ENCODE data around the gene TGFBR3. TPM values are rescaled to one million over a fixed set of nuclear protein-coding genes. Genes with fewer than 3 reads are reported as not detected.

TGFBR3 gene
- total and polyA plus RNA-seq, 2 of the 8 experiments (the other 6 are each of a cell fraction or from before 2014, with no cell fraction given), result 2.0 to 6.1 TPM

DNA sequence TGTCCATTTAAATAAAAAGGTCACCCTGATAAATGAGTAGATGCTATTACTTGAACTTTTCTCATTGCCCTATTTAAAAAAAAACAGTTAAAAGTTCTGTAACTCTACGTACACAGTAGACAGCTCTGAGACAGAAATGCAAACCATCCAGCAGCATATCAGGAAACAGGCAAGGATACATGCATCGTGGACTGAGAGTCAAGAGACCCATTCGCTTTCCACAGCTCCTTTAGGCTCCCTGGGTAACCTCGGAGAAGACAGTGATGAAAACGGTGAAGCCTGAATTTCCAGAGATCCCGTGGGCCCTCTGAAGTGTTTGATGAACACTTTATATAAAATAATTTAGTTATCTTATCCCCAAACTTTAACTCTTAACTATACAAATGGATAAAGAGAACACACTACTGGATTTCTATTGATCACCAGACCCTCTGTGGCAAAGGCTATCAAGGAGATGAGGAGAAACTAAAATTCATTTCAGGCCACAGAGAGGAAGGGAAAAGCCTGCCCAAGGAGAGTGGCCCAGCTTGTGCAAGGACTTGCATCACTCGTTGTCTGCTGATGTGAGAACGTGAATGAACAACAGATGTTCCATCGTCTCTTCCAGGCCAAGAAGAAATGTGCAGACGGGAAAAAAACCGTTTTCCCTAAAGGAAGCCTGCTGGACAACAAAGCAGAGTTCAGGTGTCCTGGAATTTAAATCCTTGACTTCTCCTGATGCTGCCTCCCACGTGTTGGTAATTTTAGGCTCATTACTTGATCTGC is 131.0 kb downstream of the TGFBR3 start:
- Histone ChIP-seq H3K9ac (replicated peaks in 1 of 4; ENCODE audit: extremely low read depth in 1 of 4, low read depth in 3 of 4, low read length in 3 of 4) (no peak overlapping the region), H3K4me3 (ENCODE audit: extremely low read depth in 1 of 4, insufficient read depth in 2 of 4, low read depth in 3 of 4, low read length in 4 of 4) (no peak overlapping the region), H3K79me2 (ENCODE audit: control insufficient read depth in 1 of 2, insufficient read depth in 2 of 2, low read length in 2 of 2) (no peaks in the 10 kb centered on the region), H4K91ac (replicated peaks; ENCODE audit: insufficient read length, low read length) (no peak overlapping the region), H3K9me3 (ENCODE audit: insufficient read depth in 2 of 2, low read depth in 1 of 2, low read length in 1 of 2) (no peaks in the 10 kb centered on the region), H3K4ac (replicated peaks; ENCODE audit: insufficient read length, low read depth, low read length) (no peak overlapping the region), H3K56ac (replicated peaks; ENCODE audit: insufficient read length, low read depth, low read length) (no peak overlapping the region), H3K36me3 (ENCODE audit: control insufficient read depth in 2 of 4, insufficient read depth in 4 of 4, low read length in 3 of 4) (no peaks in the 10 kb centered on the region), H2BK12ac (ENCODE audit: low read depth, low read length) (no peak overlapping the region), H4K5ac (ENCODE audit: insufficient read length, low read depth, low read length) (no peak overlapping the region), H3K27me3 (replicated peaks in 1 of 4; ENCODE audit: control insufficient read depth in 3 of 4, extremely low read depth in 1 of 4, insufficient read depth in 3 of 4, low read length in 3 of 4) (no peaks in the 10 kb centered on the region), H3K79me1 (ENCODE audit: low read depth, low read length) (no peaks in the 10 kb centered on the region), H2AFZ (ENCODE audit: low read length) (no peak overlapping the region), H2BK20ac (ENCODE audit: low read length) (no peak overlapping the region), H2AK5ac (ENCODE audit: low read depth, low read length) (0 out of 2 replicates have a peak overlapping the region, but pooled peaks have one; percentile 53), H3K18ac (ENCODE audit: extremely low read depth, low read length) (no peak overlapping the region), H2BK15ac (ENCODE audit: low read length) (no peak overlapping the region), H4K20me1 (replicated peaks in 1 of 2; ENCODE audit: control insufficient read depth in 1 of 2, insufficient read depth in 2 of 2, low read length in 2 of 2) (no peaks in the 10 kb centered on the region), H3K14ac (ENCODE audit: insufficient read length) (no peak overlapping the region), H4K8ac (ENCODE audit: extremely low read depth, insufficient read depth, low read length) (no peak overlapping the region), H3K23ac (ENCODE audit: insufficient read length) (no peak overlapping the region), H2BK120ac (replicated peaks; ENCODE audit: low read depth, low read length) (no peak overlapping the region), H3K23me2 (ENCODE audit: low read depth, low read length) (no peaks in the 10 kb centered on the region), H3K4me1 (replicated peaks in 1 of 4; ENCODE audit: control insufficient read depth in 3 of 4, insufficient read depth in 4 of 4, low read length in 3 of 4) (peaks cover 0 to 5% (median 2%) of the 10 kb centered on the region in 4 experiments; a peak in 1 of 7 replicates), H3K4me2 (ENCODE audit: insufficient read depth in 1 of 2, low read depth in 2 of 2, low read length in 2 of 2) (no peak overlapping the region), H2BK5ac (ENCODE audit: low read depth, low read length) (no peak overlapping the region), H3K27ac (ENCODE audit: low read depth, low read length) (no peak overlapping the region)
- 92% methylated on average over 12 of the region's 12 CpGs; no CpG with 5 or more reads in 1 of the 2 experiments for WGBS, 2 experiments (ENCODE audit: extremely low coverage in 1 of 2, insufficient coverage in 1 of 2, insufficient read length in 1 of 2, insufficient replicate concordance in 2 of 2, low coverage in 1 of 2, low lambda C conversion rate in 2 of 2, missing lambda C conversion rate in 1 of 2)
- DNase-seq (ENCODE audit: low read depth in 1 of 2, low spot score in 2 of 2) (no peak), FAIRE-seq (no peak)
- POLR2A ChIA-PET (ENCODE audit: partially characterized antibody), result interaction anchor here (0.7 kb wide), 1 partner anchor 456 kb away, joined by 3 read pairs; no protein-coding TSS in a partner anchor
- CTCF ChIA-PET (ENCODE audit: partially characterized antibody), result interaction anchor here (0.6 to 1.0 kb wide), 2 partner anchors 9 to 720 kb away, joined by 3 to 5 read pairs; no protein-coding TSS in a partner anchor
- TF ChIP-seq, protein P1, sequence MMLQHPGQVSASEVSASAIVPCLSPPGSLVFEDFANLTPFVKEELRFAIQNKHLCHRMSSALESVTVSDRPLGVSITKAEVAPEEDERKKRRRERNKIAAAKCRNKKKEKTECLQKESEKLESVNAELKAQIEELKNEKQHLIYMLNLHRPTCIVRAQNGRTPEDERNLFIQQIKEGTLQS (IDR thresholded peaks at IDR 0.05; ENCODE audit: insufficient read depth, low read depth, low read length), result no peak
- TF ChIP-seq EGR1 (IDR thresholded peaks at IDR 0.05; ENCODE audit: borderline replicate concordance, low read depth, low read length) (no peak), CTBP2 (IDR thresholded peaks at IDR 0.05; ENCODE audit: borderline replicate concordance, insufficient read depth, insufficient read length, low read length) (no peak), JUND (IDR thresholded peaks at IDR 0.05; ENCODE audit: low read length) (no peak), ZNF274 (IDR thresholded peaks at IDR 0.05; ENCODE audit: borderline replicate concordance, extremely low read depth, low read length) (no peak), SIX5 (IDR thresholded peaks at IDR 0.05; ENCODE audit: low read depth, low read length) (no peak), BCL11A (IDR thresholded peaks at IDR 0.05; ENCODE audit: low read depth in 2 of 2, low read length in 2 of 2) (no peak), CEBPB (IDR thresholded peaks at IDR 0.05; ENCODE audit: low read depth, low read length) (no peak)
- TF ChIP-seq, protein P2, sequence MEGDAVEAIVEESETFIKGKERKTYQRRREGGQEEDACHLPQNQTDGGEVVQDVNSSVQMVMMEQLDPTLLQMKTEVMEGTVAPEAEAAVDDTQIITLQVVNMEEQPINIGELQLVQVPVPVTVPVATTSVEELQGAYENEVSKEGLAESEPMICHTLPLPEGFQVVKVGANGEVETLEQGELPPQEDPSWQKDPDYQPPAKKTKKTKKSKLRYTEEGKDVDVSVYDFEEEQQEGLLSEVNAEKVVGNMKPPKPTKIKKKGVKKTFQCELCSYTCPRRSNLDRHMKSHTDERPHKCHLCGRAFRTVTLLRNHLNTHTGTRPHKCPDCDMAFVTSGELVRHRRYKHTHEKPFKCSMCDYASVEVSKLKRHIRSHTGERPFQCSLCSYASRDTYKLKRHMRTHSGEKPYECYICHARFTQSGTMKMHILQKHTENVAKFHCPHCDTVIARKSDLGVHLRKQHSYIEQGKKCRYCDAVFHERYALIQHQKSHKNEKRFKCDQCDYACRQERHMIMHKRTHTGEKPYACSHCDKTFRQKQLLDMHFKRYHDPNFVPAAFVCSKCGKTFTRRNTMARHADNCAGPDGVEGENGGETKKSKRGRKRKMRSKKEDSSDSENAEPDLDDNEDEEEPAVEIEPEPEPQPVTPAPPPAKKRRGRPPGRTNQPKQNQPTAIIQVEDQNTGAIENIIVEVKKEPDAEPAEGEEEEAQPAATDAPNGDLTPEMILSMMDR (IDR thresholded peaks at IDR 0.05; ENCODE audit: control extremely low read depth in 1 of 3, insufficient read depth in 1 of 3, low read depth in 1 of 3, low read length in 3 of 3), result no peak

Data from H1 (cell line).